ENCODE measurements around the gene NGEF. TPM values are rescaled to one million over a fixed set of nuclear protein-coding genes. Genes with fewer than 3 reads are reported as not detected.

NGEF gene
- total and polyA plus RNA-seq, 9 of the 15 experiments (the other 6 are each of a cell fraction or from before 2014, with no cell fraction given): 0.07 to 0.17 (median 0.09) TPM; not detected in 6

DNA sequence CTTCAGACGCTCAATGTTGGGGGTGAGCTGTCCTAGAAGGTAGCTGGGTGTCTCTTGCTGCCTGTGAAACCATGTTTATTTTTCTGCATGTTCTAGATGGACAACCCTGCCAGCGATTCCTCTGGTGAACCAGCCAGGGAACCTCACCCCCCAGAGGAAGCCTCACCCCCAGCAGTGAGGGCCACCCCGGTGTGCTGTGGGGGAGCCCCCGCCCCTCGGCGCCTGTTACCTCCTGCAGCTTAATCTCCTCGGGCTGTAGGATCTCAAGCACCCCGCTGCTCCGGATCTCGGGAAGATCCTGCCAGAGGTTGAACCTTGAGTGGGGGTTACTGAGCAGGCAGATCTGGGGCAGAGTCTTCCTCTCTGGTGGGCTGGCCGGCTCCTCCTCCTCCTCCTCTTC is 93.0 kb downstream of the NGEF start (continued):
- TF ChIP-seq, protein P1, sequence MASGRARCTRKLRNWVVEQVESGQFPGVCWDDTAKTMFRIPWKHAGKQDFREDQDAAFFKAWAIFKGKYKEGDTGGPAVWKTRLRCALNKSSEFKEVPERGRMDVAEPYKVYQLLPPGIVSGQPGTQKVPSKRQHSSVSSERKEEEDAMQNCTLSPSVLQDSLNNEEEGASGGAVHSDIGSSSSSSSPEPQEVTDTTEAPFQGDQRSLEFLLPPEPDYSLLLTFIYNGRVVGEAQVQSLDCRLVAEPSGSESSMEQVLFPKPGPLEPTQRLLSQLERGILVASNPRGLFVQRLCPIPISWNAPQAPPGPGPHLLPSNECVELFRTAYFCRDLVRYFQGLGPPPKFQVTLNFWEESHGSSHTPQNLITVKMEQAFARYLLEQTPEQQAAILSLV (tag; IDR thresholded peaks at IDR 0.05): no peak

DNA sequence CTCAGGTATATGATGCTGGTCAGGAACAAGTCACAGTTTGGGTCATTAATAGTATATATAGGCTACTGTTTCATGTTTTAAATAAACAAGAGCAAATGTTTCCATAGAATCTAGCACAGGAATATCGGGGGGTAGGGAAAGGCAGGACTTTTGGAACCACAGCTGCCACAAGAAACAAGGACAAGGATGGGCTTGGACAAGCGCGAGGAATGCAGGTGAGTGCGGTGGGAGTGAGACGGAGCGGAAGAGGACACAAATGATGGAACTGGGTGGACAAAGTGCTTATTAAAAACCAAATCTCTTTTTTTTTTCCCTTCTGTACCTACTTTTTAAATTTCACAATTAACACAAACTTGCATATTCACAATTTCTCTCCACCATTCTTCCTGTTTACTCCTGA is 93.9 kb downstream of the NGEF start:
- in situ Hi-C loops (cut with MboI): loop anchor here (10.0 kb wide), 1 partner anchor 794 kb away; no protein-coding TSS in a partner anchor
- FAIRE-seq: no peak
- no peak overlapping the region for H2AFZ ChIP-seq (ENCODE audit: low read depth, low read length)

DNA sequence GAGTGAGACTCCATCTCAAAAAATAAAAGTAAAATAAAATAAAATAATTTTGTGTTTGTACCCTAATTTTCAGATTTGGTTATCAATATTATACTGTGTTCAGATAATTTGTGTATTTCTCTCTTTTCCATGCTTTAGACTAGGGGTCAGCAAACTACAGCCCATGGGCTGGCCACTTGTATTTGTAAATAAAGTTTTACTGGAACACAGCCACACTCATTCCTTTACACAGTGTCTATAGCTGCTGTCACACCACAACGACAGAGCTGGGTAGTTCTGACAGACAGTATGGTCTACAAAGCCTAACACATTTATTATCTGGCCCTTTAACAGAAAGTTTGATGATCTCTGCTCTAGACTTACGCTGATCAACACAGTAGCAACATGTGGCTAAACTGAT is 99.2 kb downstream of the NGEF start:
- DNase-seq (ENCODE audit: extremely low read depth in 1 of 4, low spot score in 3 of 4): no peak
- Histone ChIP-seq H3K27me3 (ENCODE audit: control insufficient read depth in 2 of 2, insufficient read depth in 2 of 2, low read length in 2 of 2) (peaks cover 5 to 8% of the 10 kb centered on the region in 2 experiments; a peak in 4 of 5 replicates), H3K4me2 (ENCODE audit: insufficient read depth, low read length) (no peak overlapping the region), H3K9ac (ENCODE audit: insufficient read depth in 1 of 2, low read depth in 2 of 2, low read length in 2 of 2) (no peak overlapping the region), H3K79me2 (ENCODE audit: control insufficient read depth, insufficient read depth, low read length) (no peaks in the 10 kb centered on the region), H3K9me1 (ENCODE audit: control insufficient read depth, insufficient read depth, low read length) (no peaks in the 10 kb centered on the region), H3K4me1 (replicated peaks in 1 of 2; ENCODE audit: control insufficient read depth in 2 of 2, insufficient read depth in 2 of 2, low read length in 2 of 2) (no peaks in the 10 kb centered on the region), H2AFZ (ENCODE audit: low read depth, low read length) (no peak overlapping the region), H3K27ac (ENCODE audit: extremely low read depth, low read depth, low read length) (no peak overlapping the region), H3K9me3 (replicated peaks; ENCODE audit: control insufficient read depth, insufficient read depth, low read depth, low read length) (0 out of 2 replicates have a peak, but pooled peaks cover 2% of the 10 kb centered on the region), H4K20me1 (replicated peaks; ENCODE audit: control insufficient read depth, insufficient read depth, low read length) (no peaks in the 10 kb centered on the region), H3K4me3 (no peak overlapping the region), H3K36me3 (ENCODE audit: control insufficient read depth, insufficient read depth, low read length) (no peaks in the 10 kb centered on the region)
- WGBS (ENCODE audit: insufficient coverage, low coverage, missing lambda C conversion rate): 0% methylated on average over 1 of the region's 2 CpGs
- in situ Hi-C loops (cut with MboI): loop anchor here (10.0 kb wide), 1 partner anchor 789 kb away; no protein-coding TSS in a partner anchor
- intact Hi-C loops (cut with micrococcal nuclease): no loop called here
- ChIA-PET POLR2A (no interaction called here), CTCF (ENCODE audit: low intra/inter-chr PET ratio) (no interaction called here)
- BruUV-seq (replicated peaks): no TSS peak
- ATAC-seq: no peak
- no peak for FAIRE-seq
- TF ChIP-seq, protein P2, sequence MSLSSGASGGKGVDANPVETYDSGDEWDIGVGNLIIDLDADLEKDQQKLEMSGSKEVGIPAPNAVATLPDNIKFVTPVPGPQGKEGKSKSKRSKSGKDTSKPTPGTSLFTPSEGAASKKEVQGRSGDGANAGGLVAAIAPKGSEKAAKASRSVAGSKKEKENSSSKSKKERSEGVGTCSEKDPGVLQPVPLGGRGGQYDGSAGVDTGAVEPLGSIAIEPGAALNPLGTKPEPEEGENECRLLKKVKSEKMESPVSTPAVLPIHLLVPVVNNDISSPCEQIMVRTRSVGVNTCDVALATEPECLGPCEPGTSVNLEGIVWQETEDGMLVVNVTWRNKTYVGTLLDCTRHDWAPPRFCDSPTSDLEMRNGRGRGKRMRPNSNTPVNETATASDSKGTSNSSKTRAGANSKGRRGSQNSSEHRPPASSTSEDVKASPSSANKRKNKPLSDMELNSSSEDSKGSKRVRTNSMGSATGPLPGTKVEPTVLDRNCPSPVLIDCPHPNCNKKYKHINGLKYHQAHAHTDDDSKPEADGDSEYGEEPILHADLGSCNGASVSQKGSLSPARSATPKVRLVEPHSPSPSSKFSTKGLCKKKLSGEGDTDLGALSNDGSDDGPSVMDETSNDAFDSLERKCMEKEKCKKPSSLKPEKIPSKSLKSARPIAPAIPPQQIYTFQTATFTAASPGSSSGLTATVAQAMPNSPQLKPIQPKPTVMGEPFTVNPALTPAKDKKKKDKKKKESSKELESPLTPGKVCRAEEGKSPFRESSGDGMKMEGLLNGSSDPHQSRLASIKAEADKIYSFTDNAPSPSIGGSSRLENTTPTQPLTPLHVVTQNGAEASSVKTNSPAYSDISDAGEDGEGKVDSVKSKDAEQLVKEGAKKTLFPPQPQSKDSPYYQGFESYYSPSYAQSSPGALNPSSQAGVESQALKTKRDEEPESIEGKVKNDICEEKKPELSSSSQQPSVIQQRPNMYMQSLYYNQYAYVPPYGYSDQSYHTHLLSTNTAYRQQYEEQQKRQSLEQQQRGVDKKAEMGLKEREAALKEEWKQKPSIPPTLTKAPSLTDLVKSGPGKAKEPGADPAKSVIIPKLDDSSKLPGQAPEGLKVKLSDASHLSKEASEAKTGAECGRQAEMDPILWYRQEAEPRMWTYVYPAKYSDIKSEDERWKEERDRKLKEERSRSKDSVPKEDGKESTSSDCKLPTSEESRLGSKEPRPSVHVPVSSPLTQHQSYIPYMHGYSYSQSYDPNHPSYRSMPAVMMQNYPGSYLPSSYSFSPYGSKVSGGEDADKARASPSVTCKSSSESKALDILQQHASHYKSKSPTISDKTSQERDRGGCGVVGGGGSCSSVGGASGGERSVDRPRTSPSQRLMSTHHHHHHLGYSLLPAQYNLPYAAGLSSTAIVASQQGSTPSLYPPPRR (CRISPR knock-in tag; IDR thresholded peaks at IDR 0.05; ENCODE audit: borderline replicate concordance): no peak

More for the DNA sequence above, 93.9 kb downstream of the NGEF start:
- Histone ChIP-seq H3K79me2 (ENCODE audit: control insufficient read depth, insufficient read depth, low read length) (no peaks in the 10 kb centered on the region), H3K27me3 (ENCODE audit: control insufficient read depth in 2 of 2, insufficient read depth in 2 of 2, low read length in 2 of 2) (peaks cover 22 to 35% of the 10 kb centered on the region in 2 experiments), H3K4me1 (replicated peaks in 1 of 2; ENCODE audit: control insufficient read depth in 2 of 2, insufficient read depth in 2 of 2, low read length in 2 of 2) (peaks cover 0 to 4% of the 10 kb centered on the region in 2 experiments; a peak in 3 of 5 replicates), H3K27ac (ENCODE audit: extremely low read depth, low read depth, low read length) (no peak overlapping the region), H3K9ac (ENCODE audit: insufficient read depth in 1 of 2, low read depth in 2 of 2, low read length in 2 of 2) (no peak overlapping the region), H3K36me3 (ENCODE audit: control insufficient read depth, insufficient read depth, low read length) (no peaks in the 10 kb centered on the region), H3K9me3 (replicated peaks; ENCODE audit: control insufficient read depth, insufficient read depth, low read depth, low read length) (no peaks in the 10 kb centered on the region), H3K9me1 (ENCODE audit: control insufficient read depth, insufficient read depth, low read length) (no peaks in the 10 kb centered on the region), H4K20me1 (replicated peaks; ENCODE audit: control insufficient read depth, insufficient read depth, low read length) (no peaks in the 10 kb centered on the region), H3K4me2 (ENCODE audit: insufficient read depth, low read length) (no peak overlapping the region), H3K4me3 (no peak overlapping the region)
- POLR2A ChIA-PET: no interaction called here
- 78% methylated on average over 6 of the region's 6 CpGs for WGBS (ENCODE audit: insufficient coverage, low coverage, missing lambda C conversion rate)
- DNase-seq (ENCODE audit: extremely low read depth in 1 of 4, low spot score in 3 of 4) (no peak), ATAC-seq (no peak)
- intact Hi-C loops (cut with micrococcal nuclease): no loop called here
- TF ChIP-seq WHSC1 (IDR thresholded peaks at IDR 0.05; ENCODE audit: low read length) (no peak), ZNF551 (CRISPR knock-in tag; IDR thresholded peaks at IDR 0.05) (no peak), LCOR (CRISPR knock-in tag; IDR thresholded peaks at IDR 0.05) (no peak), NFIC (IDR thresholded peaks at IDR 0.05) (no peak)
- no TSS peak for BruUV-seq (replicated peaks)
- CTCF ChIA-PET (ENCODE audit: low intra/inter-chr PET ratio): no interaction called here

Measured in K562 (cell line).